GM11168 (cell line): ENCODE data around the gene RPS23.

Experiments used
- in situ Hi-C: fragments of 300-500 bp; cut with MboI; formaldehyde crosslinking; loops from one replicate; pipeline ENCODE4 v1.12.0; 2022; ENCODE audit warnings: low sequenced_read_pairs; ENCODE audit not compliant: unreplicated experiment

RPS23 gene

DNA sequence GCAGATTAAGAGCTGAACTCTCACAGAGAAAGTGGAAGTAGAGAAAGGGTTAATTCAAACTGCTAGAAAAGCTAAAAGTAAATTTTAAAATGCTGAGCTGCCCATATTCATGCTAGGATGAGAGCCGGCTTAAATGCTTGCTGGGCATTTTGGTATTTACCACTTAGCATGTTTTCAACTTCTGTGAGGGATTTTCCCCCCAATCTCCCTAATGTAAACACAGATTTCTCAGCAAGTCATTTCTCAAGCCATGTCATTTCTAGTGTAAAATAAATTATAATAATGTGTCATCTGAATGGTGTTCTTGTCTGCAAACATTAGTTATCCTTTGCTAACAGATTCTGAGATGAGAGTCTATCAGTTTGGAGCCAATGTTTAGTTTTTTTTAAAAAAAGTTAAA is 22.3 kb downstream of the RPS23 start:
- in situ Hi-C loops, result no loop called here

DNA sequence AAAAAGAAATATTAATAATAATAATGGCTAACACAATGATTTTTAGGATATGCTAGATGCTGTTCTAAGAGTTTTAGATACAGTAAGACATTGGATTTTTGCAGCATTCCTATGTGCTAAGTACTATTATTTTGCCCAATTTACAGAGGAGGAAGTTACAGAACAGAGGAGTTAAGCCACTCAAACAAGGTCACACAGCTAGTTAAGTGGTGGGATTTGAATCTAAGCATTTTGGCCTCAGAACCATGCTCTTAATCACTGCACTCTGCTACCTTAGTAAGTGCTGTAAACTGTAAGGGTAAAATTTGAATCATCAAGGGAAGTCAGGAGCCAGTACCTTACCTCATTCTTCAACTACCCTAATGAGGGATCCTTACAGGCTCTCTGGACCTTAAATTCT is 25.4 kb downstream of the RPS23 start:
- in situ Hi-C loops, result no loop called here

DNA sequence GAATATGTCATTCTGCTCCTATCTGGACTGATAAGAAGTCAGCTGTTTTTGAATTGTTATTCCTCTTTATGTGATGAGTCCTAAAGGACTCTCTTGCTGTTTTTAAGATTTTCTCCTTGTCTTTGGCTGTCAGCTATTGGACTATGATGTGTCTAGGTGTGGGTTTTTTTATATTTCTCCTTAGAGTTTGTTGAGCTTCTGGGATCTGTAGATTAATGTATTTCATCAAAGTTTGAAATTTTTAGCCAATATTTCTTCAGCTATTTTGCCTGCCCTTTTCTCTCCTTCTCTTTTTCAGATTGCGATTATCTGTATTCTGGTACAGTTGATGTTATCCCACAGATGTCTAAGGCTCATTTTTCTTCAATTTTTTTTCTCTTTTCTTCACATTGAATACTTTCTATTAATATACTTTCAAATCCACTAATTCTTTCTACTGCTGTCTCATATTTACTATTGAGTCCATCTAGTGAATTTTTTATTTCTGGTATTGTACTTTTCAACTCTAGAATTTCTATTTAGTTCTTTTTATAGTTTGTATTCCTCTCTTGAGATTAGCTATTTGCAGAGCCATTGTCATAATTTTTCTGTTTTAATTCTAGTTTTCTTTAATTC is 31.1 kb downstream of the RPS23 start:
- in situ Hi-C loops, result no loop called here

DNA sequence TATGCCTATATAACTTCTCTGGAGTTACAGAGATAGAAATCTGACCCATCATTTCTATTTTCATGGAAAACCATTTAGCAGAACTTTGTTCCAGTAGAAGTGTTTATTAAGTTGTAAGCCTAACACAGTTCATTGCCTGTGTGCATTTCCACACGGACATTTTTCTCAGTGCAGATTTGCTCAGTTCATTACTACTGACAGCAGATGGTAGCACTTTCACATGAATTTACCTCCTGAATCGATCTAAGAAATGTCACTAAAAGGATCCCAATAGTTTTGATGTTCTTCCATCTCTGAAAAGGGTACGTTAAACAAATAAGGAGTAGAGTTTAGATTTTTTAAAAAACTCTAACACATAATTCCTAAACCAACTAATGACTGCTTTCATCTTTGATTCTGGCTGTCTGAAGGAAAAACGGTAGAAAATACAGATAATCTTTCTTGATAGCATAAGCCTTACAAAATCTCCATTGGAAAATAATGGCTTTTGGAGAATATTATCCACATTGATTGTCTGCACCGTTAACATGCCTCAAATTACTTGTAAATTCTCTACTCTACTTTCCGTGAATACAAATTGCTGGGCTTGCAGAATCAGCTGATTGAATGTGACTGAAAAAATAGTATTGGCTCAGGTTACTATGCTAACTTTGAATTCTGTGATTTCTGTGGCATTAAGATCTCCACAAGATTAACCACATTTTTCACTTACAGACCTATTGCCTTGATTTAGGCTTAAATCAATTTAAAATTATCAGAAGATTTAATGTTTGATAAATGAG is 33.1 kb downstream of the RPS23 start:
- in situ Hi-C loops, result no loop called here

DNA sequence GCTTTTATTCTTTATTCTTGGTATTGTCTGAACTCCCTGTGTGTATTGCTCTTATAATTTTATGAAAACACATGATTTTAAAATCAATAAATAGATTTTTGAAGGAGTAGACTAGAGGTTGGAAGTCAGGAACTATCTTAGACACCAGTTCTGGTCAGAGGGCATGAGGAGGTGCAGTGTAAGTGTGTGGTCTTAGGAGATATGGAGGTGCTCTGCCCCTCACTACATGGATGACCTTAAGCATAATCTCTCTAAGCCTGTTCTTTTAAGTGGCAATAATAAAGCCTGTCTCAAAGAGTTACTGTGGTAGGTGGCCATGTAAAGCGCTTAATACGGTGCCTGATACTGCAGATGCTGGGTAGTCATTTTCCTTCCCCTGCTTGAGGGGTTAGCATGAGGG is 34.0 kb downstream of the RPS23 start:
- in situ Hi-C loops, result no loop called here

DNA sequence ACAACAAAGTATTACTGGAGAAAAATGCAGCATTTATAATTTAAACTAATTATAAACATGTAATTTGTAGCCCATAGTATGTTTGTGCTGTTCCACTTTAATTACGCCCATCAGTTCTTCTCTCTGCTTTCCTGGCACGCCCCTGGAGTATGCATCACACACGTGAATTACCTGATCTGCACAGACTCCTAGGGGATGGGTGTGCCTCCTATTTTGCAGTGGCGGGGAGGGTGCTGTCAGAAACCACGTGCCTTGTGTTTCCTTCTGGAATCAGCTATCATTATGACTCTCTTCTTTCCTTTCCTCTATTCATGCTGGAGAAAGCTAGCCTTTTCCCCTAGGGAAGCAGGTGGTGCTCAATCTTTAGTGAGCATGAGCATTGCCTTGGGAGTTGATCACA is 43.3 kb downstream of the RPS23 start:
- in situ Hi-C loops, result no loop called here

DNA sequence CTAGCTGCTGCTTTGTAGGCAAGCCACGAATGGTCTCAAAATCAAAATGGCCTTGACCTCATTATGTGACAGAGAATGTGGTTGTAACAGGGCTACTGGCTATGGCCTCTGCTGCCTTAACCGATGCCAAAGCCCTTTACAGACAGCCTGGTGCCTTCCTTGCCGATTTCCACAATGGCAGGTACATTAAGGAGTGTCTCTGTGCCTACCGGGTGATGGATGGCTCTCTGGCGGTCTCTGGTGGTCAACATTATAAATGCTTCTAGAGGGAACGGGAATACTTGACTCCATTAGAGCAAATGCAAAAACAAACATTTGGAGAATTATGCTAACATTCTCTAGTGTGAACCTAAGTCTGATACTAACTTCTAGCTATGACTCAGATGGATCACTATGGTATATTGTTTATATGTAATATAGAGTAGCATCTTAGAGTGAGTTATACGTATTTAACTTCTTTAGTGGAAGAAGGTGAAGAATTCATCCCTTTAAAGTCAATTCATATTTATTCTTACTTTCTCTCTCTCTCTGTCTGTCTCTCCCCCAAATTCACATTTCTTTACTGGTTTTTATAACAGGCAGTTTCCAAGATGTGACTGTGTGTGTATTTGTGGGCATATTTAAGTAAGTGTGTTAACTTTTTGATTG is 52.5 kb downstream of the RPS23 start:
- in situ Hi-C loops, result loop anchor here (10.0 kb wide), 2 partner anchors 51 to 721 kb away; no protein-coding TSS in a partner anchor
